ENCODE measurements around the gene NUDT8.

NUDT8 gene

GRCh38 chr11:67581469-67581868, 48.3 kb downstream of the NUDT8 start:
- TF ChIP-seq, protein P1, sequence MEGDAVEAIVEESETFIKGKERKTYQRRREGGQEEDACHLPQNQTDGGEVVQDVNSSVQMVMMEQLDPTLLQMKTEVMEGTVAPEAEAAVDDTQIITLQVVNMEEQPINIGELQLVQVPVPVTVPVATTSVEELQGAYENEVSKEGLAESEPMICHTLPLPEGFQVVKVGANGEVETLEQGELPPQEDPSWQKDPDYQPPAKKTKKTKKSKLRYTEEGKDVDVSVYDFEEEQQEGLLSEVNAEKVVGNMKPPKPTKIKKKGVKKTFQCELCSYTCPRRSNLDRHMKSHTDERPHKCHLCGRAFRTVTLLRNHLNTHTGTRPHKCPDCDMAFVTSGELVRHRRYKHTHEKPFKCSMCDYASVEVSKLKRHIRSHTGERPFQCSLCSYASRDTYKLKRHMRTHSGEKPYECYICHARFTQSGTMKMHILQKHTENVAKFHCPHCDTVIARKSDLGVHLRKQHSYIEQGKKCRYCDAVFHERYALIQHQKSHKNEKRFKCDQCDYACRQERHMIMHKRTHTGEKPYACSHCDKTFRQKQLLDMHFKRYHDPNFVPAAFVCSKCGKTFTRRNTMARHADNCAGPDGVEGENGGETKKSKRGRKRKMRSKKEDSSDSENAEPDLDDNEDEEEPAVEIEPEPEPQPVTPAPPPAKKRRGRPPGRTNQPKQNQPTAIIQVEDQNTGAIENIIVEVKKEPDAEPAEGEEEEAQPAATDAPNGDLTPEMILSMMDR (conservative IDR thresholded peaks at IDR 0.05), result no peak
- no peak for TF ChIP-seq ZFX (IDR thresholded peaks at IDR 0.05)
- peak overlapping the region; percentile 75 for H3K27ac ChIP-seq

- peak overlapping the region; percentile 75 for H3K27ac ChIP-seq
- TF ChIP-seq ZFX (IDR thresholded peaks at IDR 0.05), result no peak
- TF ChIP-seq, protein P1 (conservative IDR thresholded peaks at IDR 0.05), result no peak
Observed at GRCh38 chr11:67577951-67578350, 51.8 kb downstream of the NUDT8 start.

All from C4-2B (cell line).